Endodermal cell (in vitro differentiated cells): ENCODE results near the gene SH3BP4. TPM values are rescaled to one million over a fixed set of nuclear protein-coding genes. Genes with fewer than 3 reads are reported as not detected.

Experiments used
- DNase-seq: peaks from one replicate; pipeline ENCODE4 v3.0.0-alpha.2; 2017
- H3K27ac ChIP-seq: 2 replicates; pipeline ENCODE4 v1.5.1; 2013; ENCODE audit warnings: mild to moderate bottlenecking, low read depth, low read length, moderate library complexity
- H3K27me3 ChIP-seq: 2 replicates; pipeline ENCODE4 v1.6.1; 2013; ENCODE audit warnings: mild to moderate bottlenecking, low read length, moderate library complexity; ENCODE audit not compliant: insufficient read depth, control insufficient read depth, poor library complexity, severe bottlenecking
- H3K36me3 ChIP-seq: 2 replicates; pipeline ENCODE4 v1.7.0; 2013; ENCODE audit warnings: mild to moderate bottlenecking, low read length, moderate library complexity; ENCODE audit not compliant: control insufficient read depth, insufficient read depth
- H3K4me1 ChIP-seq: one replicate; pipeline ENCODE4 v1.7.0; 2013; ENCODE audit warnings: low read length; ENCODE audit not compliant: control insufficient read depth, insufficient read depth
- H3K4me3 ChIP-seq: 2 replicates; pipeline ENCODE4 v1.5.1; 2013; ENCODE audit warnings: mild to moderate bottlenecking, low read length, moderate library complexity
- H3K9ac ChIP-seq: 2 replicates; pipeline ENCODE4 v1.6.1; 2013; ENCODE audit warnings: mild to moderate bottlenecking, low read length, moderate library complexity; ENCODE audit not compliant: poor library complexity, severe bottlenecking; ENCODE audit errors: extremely low read depth
- H3K9me3 ChIP-seq: 2 replicates; pipeline ENCODE4 v1.6.1; 2013; ENCODE audit warnings: mild to moderate bottlenecking, low read length, moderate library complexity; ENCODE audit not compliant: control insufficient read depth
- H3K27ac Mint-ChIP-seq: 2 replicates; pipeline ENCODE4 v1.8.0; 2020; ENCODE audit warnings: mixed read lengths
- H3K27me3 Mint-ChIP-seq: 2 replicates; pipeline ENCODE4 v1.8.0; 2021; ENCODE audit warnings: mild to moderate bottlenecking, mixed read lengths; ENCODE audit not compliant: insufficient read depth
- H3K36me3 Mint-ChIP-seq: 2 replicates; pipeline ENCODE4 v1.8.0; 2020; ENCODE audit warnings: low read depth, mixed read lengths
- H3K4me1 Mint-ChIP-seq: 2 replicates; pipeline ENCODE4 v1.8.0; 2020; ENCODE audit warnings: mixed read lengths
- H3K4me3 Mint-ChIP-seq: 2 replicates; pipeline ENCODE4 v1.8.0; 2020; ENCODE audit warnings: mild to moderate bottlenecking, moderate library complexity, mixed read lengths
- H3K9me3 Mint-ChIP-seq: 2 replicates; pipeline ENCODE4 v1.8.0; 2020; ENCODE audit warnings: mild to moderate bottlenecking, mixed read lengths
- WGBS, 2 experiments: methylation state at CpG; one replicate each; pipeline versions ENCODE4 v1.1.5 to v1.1.7; 2013; ENCODE audit warnings: missing lambda C conversion rate in 2 of 2, mixed read lengths in 1 of 2; ENCODE audit not compliant: insufficient coverage in 1 of 2, insufficient read length in 1 of 2; 5-methylcytosine and 5-hydroxymethylcytosine counted together
- total RNA-seq, 2 donors: library from RNA; stranded (reverse); fragmentation: NEBNext Ultra II Directional in 1 of 2; extraction: Animal tissue kit (Norgen Biotek cat#: 25700) in 1 of 2; gene quantifications; 2 replicates in 1 of 2; 3 replicates in 1 of 2; pipeline ENCODE4 v1.2.1, GENCODE V29; 2021
- TF ChIP-seq, protein P1 (sequence below): fragments of 200-600 bp; sonication (generic); conservative IDR thresholded peaks from 2 replicates; pipeline ENCODE4 v1.5.0; 2021; ENCODE audit warnings: antibody characterized with exemption, mild to moderate bottlenecking

SH3BP4 gene
- total RNA-seq, 2 donors from 2014 or later = 49.1 to 53.4 TPM

DNA sequence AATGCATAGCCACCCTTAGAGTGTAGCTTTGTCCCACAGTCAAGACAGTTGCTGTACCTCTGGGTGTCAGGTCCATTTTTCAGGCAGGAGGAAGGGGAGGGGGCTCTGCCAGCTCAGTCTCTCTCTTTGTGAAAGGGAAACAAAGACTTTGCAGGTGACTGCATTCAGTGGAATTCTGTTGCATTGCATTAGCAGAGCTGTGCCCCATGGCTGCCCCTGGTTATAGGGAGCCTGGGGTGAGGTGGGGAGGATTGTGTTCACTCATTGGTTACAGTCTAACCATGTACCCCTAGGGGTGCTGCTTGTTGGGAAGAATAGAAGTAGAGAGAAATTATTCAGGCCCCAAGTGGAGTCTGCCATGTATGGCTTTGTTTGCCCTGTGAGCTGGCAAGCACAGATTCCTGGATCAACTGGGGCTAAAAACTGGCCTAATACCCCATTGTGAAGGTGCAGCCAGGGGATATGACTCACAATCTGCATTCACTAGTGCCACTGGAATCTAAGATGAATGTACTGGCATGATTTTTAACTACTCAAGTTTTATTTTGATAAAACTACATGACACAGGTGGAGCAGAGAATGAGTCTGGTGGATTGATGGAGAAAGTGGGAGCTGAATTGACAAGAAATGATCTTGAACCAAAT, 118.4 kb downstream of the SH3BP4 start:
- H3K27ac ChIP-seq = peak overlapping the region; percentile 73

DNA sequence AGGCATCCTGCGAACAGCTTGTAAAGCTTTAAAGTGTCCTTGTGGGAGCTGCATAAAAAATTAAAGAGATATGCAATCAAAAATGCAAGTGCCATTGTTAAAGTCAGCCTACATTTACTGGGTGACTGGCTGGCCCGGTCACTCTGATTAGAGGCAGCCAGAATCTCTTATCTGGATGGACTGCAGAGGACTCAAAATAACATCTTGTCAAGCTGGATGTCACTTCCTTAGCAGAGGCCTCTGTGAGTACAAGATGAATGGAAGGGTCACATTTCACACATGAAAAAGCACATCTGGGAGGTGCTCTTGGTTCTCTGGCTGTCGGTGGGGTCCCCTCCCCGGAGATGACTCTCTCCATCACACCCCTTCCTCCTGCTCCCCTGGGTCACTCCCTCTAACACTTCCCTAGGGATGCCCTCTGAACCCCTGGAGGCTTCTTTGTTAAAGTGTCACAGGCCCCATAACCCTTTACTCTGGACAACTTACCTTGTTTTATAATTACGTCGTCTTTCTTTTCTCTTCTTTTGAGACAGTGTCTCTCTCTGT, 122.1 kb downstream of the SH3BP4 start:
- WGBS, 2 experiments = 82 to 83% methylated on average over 4 to 6 of the region's 6 CpGs
- Mint-ChIP-seq H3K27me3 (no peaks in the 10 kb centered on the region), H3K4me1 (peaks cover 11% of the 10 kb centered on the region), H3K9me3 (no peaks in the 10 kb centered on the region), H3K27ac (no peak overlapping the region), H3K36me3 (no peaks in the 10 kb centered on the region), H3K4me3 (no peak overlapping the region)
- H3K36me3 ChIP-seq = no peaks in the 10 kb centered on the region
- H3K9ac ChIP-seq = no peak overlapping the region
- H3K27me3 ChIP-seq = no peaks in the 10 kb centered on the region
- no peaks in the 10 kb centered on the region for H3K9me3 ChIP-seq
- H3K4me3 ChIP-seq = no peak overlapping the region
- peak; percentile 29 for DNase-seq
- TF ChIP-seq, protein P1, sequence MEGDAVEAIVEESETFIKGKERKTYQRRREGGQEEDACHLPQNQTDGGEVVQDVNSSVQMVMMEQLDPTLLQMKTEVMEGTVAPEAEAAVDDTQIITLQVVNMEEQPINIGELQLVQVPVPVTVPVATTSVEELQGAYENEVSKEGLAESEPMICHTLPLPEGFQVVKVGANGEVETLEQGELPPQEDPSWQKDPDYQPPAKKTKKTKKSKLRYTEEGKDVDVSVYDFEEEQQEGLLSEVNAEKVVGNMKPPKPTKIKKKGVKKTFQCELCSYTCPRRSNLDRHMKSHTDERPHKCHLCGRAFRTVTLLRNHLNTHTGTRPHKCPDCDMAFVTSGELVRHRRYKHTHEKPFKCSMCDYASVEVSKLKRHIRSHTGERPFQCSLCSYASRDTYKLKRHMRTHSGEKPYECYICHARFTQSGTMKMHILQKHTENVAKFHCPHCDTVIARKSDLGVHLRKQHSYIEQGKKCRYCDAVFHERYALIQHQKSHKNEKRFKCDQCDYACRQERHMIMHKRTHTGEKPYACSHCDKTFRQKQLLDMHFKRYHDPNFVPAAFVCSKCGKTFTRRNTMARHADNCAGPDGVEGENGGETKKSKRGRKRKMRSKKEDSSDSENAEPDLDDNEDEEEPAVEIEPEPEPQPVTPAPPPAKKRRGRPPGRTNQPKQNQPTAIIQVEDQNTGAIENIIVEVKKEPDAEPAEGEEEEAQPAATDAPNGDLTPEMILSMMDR = no peak
- no peak overlapping the region for H3K27ac ChIP-seq
- H3K4me1 ChIP-seq = peaks cover 3% of the 10 kb centered on the region

More for the DNA sequence above, 118.4 kb downstream of the SH3BP4 start:
- Histone ChIP-seq H3K27me3 (no peaks in the 10 kb centered on the region), H3K4me1 (no peaks in the 10 kb centered on the region), H3K36me3 (no peaks in the 10 kb centered on the region), H3K9me3 (no peaks in the 10 kb centered on the region), H3K4me3 (no peak overlapping the region), H3K9ac (no peak overlapping the region)
- peak; percentile 52 for DNase-seq
- TF ChIP-seq, protein P1 = no peak
- H3K27me3 Mint-ChIP-seq = no peaks in the 10 kb centered on the region
- no peak overlapping the region for H3K4me3 Mint-ChIP-seq
- H3K9me3 Mint-ChIP-seq = no peaks in the 10 kb centered on the region
- no peaks in the 10 kb centered on the region for H3K36me3 Mint-ChIP-seq
- H3K27ac Mint-ChIP-seq = no peak overlapping the region
- H3K4me1 Mint-ChIP-seq = peaks cover 12% of the 10 kb centered on the region

DNA sequence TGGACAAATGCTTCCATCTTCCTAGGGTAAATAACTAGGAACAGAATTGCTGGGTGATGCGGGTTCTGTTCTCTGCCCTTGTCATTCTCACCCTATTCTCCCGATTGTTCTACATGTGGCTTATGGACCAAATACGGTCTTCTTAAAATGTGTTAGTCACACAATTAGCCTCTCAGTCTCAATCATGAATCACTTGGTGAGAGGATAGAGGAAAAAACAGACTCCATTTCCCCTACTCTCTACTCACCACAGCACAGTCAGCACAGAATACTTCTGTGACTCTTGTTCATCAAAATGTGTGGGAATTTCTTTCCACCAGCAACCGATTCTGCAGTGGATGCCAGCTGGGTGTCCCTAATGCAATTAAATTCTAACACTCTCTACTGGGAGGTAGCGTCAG, 125.2 kb downstream of the SH3BP4 start:
- no peak for DNase-seq
- Histone ChIP-seq H3K27ac (no peak overlapping the region), H3K9ac (no peak overlapping the region), H3K27me3 (no peaks in the 10 kb centered on the region), H3K4me3 (no peak overlapping the region), H3K4me1 (peaks cover 3% of the 10 kb centered on the region), H3K36me3 (no peaks in the 10 kb centered on the region), H3K9me3 (no peaks in the 10 kb centered on the region)
- Mint-ChIP-seq H3K4me1 (peaks cover 6% of the 10 kb centered on the region), H3K4me3 (no peak overlapping the region), H3K27me3 (no peaks in the 10 kb centered on the region), H3K36me3 (no peaks in the 10 kb centered on the region), H3K9me3 (no peaks in the 10 kb centered on the region), H3K27ac (no peak overlapping the region)
- TF ChIP-seq, protein P1 = no peak
- 95 to 100% methylated on average over 1 to 5 of the region's 5 CpGs for whole genome bisulfite sequencing, 2 experiments
